CD4-positive, alpha-beta T cell treated with Interleukin-2 at 100 ng/mL for 4 hours (primary cell): Measurements from ENCODE around the gene KCNQ1OT1.

Source experiments
- DNase-seq: peaks from one replicate; pipeline ENCODE4 v3.0.0-alpha.2; 2020; ENCODE audit warnings: low spot score

The KCNQ1OT1 gene

GRCh38 chr11:2719831-2720590 lies 20.2 kb upstream of the KCNQ1OT1 start:
- DNase-seq = no peak

DNA sequence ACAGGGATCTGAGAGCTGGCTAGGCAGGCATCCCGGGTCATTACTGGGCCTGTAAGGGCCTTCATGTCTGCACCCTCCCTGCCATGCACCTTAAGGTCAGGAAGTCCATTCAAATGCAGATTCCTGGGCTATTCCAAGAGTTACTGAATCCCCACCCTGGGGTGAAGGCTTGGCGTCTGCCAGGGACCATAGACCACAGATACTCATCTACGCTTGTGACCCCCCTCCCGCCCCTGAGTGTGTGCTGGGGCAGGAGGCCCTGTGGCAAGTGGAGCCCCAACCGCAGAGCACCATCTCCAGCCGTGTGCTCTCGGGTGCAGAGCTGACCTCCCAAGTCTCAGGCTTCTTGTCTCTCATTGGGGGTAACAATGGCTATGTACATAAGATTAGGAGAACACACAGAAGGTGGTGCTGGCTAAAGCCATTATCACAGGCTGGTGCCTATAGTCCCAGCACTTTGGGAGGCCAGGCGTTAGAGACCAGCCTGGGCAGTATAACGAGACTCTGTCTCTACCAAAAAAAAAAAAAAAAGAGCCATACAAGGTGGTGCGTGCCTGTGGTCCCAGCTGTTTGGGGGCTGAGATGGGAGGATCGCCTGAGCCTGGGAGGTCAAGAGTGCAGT lies 19.1 kb upstream of the KCNQ1OT1 start:
- no peak for DNase-seq

GRCh38 chr11:2717561-2718325 lies 17.9 kb upstream of the KCNQ1OT1 start:
- no peak for DNase-seq

DNA sequence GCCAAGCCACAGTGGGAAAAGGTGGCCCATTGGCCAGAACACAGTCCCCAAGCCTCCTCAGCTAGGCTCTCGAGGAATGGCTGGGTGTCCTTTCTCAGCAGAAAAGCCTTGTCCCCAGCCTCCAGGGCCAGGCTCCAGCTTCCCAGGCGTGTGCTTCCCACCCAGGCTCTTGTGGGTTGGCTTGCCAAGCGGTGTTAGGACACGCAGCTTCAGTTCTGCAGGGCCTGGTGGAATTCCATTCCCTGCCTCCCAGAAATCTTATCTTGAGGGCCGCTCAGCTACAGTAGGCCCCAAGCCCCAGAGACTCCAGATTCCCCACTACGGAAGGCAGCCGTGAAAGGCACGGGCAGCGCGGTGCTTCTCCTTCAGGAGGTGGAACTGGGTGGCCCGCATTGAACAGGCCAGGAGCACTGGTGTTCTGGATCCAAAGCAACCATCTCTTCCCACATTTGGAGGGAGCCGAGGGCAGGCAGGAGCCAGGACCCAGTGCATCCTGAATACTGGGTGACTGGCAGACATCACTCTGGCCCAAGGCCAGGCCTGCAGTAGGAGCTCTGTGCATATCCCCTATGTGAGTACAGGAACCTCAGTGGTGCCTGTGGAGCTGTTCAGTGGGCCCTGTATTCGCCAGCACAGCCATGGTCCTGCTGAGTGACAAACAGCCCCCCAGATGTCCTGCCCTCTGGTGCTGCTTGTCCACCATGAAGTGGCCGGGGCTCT lies 16.7 kb upstream of the KCNQ1OT1 start:
- no peak for DNase-seq

GRCh38 chr11:2715716-2716350 lies 16.0 kb upstream of the KCNQ1OT1 start:
- no peak for DNase-seq

DNA sequence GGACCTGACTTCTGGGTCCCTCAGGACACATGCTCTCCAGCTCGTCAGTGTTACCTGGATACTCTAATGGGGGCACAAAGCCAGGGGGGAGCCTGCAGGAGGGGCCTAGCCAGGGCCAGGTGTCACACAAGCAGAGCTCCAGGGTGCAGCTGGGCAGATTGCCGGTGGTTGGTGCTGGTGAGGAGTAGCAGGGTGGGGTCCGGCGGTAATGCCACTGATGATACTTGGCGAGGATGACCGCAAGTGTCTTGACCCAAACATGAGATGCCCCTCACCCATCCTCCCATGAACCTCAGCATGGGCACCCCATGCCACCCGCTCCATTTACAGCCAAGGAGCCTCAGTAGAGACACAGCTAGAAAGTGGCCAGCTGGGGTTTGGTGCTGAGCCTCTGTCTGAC lies 15.1 kb upstream of the KCNQ1OT1 start:
- DNase-seq = no peak

DNA sequence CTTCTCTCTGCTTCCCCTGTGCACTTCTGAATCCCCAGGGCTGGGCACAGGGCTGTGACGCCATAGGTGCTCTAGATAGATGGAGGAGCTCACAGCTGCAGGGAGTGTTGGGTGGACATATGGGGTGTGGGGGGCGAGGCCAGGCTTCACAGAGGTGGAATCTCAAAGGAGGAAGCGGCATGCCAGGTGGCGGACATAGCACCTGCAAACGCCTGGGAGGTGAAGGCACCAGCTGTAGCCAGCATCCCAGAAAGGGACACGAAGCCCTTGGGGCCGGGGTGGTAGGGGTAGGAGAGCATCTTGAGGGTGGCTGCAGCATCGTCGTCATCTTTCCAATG lies 14.6 kb upstream of the KCNQ1OT1 start:
- no peak for DNase-seq

DNA sequence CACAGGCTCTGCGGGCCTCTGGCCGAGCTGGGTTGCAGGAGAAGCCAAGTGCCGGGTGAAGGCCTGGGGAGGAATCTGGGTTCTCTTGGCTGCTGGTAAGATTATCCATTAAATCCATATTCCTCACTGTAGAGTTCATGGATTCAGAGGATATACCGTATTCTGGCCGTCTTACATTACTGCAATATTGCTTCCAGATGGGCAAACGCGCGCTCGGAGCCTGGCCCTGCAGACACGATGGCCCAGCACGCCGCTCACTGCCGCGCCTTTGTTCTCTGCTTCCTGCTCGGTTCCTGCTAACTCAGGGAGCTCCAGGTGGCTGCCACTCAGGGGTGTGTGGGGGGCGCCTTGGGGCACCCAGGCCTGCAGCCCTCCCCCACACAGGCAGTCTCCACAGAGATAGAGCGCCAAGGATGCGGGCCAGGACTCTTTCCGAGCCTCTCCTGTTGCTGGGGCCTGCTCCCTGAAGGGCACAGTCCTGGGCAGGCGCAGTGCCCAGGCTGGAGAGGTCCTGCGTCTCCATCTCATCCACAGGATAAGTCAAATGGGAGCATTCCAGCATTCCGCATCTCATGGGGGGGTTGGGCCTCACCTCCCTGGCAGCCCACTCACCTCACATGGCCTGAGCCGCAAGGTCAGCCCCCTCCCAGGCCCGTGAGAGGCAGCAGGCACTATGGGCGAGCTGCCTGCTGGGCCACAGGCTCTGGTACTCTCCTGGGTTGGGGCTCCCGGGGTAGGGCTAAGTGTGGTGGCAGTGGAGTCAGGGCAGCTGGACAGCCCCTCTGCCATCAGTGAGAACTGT lies 14.1 kb upstream of the KCNQ1OT1 start:
- DNase-seq = no peak

DNA sequence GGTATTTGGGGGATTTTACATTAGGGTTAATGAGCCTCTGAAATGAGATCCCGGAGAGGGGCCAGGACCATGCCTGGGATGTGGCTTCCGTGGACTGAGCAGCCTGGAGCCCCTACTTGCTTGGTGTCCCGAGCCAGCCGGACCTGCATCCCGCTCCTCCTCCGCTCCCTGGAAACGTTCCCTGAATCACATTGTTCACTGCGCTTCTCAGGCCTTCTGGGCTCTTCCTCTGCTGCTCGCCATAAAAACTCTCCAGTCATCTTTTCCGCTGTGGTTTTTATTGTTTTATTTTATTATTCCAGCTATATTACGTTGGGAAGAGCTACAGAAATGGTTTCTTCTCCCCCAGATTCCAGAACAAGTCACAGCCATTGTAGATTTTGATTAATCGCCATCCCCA lies 13.3 kb upstream of the KCNQ1OT1 start:
- DNase-seq = no peak

DNA sequence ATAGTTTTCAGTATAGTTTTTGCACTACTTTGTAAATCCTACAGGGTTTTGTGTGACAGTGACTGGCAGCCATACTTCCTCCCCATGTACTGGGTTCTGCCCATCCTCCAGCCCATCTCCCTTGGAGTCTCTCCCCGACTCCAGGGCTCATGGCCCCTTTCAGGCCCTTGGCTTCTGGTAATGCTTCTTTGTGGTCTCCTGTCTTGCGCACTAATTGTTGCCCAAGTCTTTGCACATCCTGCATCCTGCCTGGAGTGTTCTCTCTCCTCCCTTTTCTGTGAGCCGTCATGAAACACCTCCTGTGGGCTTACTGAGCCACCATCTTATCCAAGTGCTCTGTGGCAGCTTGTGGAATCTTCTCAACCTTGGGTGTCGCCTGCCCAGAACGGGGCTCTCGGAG lies 11.4 kb upstream of the KCNQ1OT1 start:
- DNase-seq = no peak

- DNase-seq = no peak
Measured at GRCh38 chr11:2709429-2709828, 9.6 kb upstream of the KCNQ1OT1 start.

DNA sequence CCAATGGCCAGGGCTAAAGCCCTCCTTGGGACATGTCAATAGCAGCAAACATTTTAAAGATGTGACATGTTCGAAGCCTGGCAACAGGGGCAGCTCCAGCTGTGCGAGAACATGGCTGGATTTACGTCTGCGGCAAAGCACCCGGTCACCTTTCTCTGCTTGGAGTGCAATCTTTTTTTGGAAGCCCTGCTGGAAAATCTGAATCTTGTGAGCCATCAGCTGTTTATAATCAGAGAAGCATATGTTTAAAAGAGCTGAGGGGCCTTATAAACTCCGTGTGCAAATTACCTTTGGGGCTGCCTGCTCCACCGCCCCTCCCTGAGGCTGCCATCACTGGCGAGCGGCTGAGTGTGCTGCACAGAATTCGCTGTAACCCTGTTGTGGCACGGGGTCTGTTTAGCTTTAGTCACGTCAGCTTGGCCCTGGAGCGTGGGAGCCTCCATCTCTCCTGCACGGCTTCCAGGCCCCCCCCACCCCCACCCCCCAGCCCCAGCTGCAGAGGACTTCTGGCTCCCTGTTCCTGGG lies 9.0 kb upstream of the KCNQ1OT1 start:
- no peak for DNase-seq

- DNase-seq = no peak
Measured at GRCh38 chr11:2708151-2708581, 8.4 kb upstream of the KCNQ1OT1 start.

DNA sequence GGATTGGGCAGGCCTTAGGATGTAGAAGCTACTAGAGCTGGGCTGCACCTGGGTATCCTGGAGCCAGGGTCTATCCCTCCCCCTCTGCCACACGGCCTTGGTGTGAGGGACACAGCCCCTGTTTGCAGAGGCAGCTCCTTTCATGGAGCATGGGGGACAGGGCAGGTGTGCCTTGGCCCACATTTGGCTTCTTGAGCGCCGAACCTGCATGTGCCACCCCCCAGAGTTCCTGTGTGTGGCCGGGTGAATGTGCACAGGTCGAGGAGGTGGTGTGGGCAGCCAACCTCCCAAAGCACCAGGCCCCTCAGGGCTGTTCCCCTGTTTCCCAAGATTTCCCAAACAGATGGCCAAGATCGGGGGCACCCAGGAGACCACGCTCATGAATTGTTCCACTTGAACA lies 7.9 kb upstream of the KCNQ1OT1 start:
- no peak for DNase-seq

- DNase-seq = no peak
Measured at GRCh38 chr11:2706321-2706720, 6.5 kb upstream of the KCNQ1OT1 start.

DNA sequence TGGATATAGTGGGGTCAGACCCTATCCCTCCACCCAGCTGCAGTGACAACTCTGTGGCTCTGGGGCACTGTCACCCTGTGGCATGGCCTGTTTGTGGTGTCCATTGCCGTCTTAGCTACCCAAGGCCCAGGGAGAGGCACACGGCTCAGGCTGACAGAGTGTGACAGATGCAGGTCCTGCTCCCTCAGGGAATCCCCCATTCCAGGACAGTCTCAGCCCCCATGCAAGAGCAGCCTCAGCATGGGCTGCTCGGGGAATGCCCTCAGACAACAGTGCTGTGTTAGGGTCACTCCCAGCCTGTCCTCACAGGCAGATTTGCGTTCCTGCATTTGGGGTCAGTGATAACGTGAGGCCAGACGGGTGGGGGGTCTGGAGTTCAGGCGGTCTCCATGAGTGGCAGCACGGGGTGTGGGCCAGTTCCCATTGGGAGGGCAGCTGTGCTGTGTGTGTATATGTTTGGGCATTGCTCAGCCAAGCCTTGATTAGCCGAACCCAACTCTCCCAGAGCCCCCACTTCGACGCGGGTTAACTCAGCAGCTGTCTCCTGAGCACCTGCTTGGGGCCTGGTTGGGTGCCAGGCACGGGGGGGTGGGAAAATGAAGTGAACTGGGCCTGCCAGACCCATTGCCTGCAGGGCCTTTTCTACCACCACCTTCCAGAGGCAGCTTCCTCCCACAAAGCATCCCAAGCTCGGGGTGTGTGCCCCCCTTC lies 5.3 kb upstream of the KCNQ1OT1 start:
- no peak for DNase-seq

- DNase-seq = no peak
Measured at GRCh38 chr11:2704356-2704755, 4.6 kb upstream of the KCNQ1OT1 start.

GRCh38 chr11:2703363-2704141 lies 3.8 kb upstream of the KCNQ1OT1 start:
- DNase-seq = no peak

DNA sequence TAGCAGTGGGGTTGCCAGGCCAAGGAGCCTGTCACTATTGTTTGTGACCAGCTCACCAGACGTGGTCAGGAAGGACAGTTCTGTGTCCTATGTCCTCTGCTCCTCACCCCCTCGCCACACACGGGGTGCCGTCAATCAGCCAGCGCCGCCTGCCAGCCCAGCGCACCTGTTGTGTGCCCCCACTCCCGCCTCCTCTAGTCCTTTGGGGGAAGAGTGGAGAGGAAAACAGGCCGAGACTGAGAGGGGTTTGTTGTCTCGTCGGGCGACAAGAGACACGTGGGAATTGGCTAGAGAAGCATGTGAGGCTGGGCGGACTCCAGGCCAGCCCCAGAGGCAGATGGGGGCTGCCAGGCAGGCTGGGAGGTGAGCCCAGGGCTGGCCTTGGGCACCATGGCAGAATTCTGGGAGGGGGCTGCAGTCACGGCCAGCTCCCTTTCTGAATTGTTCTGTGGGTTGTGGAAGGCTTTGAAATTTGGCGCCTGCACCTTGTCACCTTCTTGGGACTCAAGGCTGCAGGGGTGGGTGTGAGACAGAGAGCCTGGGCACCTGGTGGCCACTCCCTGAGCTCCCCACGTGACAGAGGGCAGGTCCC lies 3.1 kb upstream of the KCNQ1OT1 start:
- DNase-seq = no peak
